HEK293T (cell line): ENCODE results near the gene LARGE1.

Experiments used
- CTCF ChIA-PET: fragments of 350-600 bp; formaldehyde crosslinking; extraction: SDS; loops from one replicate; lab custom pipeline; 2021; ENCODE audit warnings: antibody characterized with exemption, inconsistent platforms; lab: Yijun Ruan, JAX
- POLR2A ChIA-PET: fragments of 350-600 bp; formaldehyde crosslinking; extraction: SDS; loops from one replicate; lab custom pipeline; 2020; ENCODE audit warnings: antibody characterized with exemption, inconsistent platforms; lab: Yijun Ruan, JAX
- DNase-seq: peaks from one replicate; pipeline ENCODE4 v3.0.0; 2012; ENCODE audit warnings: mixed read lengths; ENCODE audit errors: extremely low spot score
- ARNT ChIP-seq: fragments of 450-650 bp; IDR thresholded peaks from 2 replicates; pipeline ENCODE4 v1.6.1; 2017; ENCODE audit warnings: mild to moderate bottlenecking
- BHLHE40 ChIP-seq: fragments of 450-650 bp; IDR thresholded peaks from 2 replicates; pipeline ENCODE4 v1.6.1; 2016; ENCODE audit warnings: mild to moderate bottlenecking, moderate library complexity, borderline replicate concordance
- CTBP1 ChIP-seq: fragments of 450-650 bp; IDR thresholded peaks from 2 replicates; pipeline ENCODE4 v1.6.1; 2016; ENCODE audit warnings: borderline replicate concordance
- ELF4 ChIP-seq: fragments of 450-650 bp; IDR thresholded peaks from 2 replicates; pipeline ENCODE4 v1.6.1; 2017; ENCODE audit warnings: antibody characterized with exemption
- FOXA1 ChIP-seq: fragments of 450-650 bp; IDR thresholded peaks from 2 replicates; pipeline ENCODE4 v1.6.1; 2016; ENCODE audit warnings: mild to moderate bottlenecking
- FOXK2 ChIP-seq: fragments of 450-650 bp; IDR thresholded peaks from 2 replicates; pipeline ENCODE4 v1.6.1; 2016; ENCODE audit warnings: mild to moderate bottlenecking
- FOXM1 ChIP-seq: fragments of 450-650 bp; IDR thresholded peaks from 2 replicates; pipeline ENCODE4 v1.6.1; 2017; ENCODE audit warnings: mild to moderate bottlenecking, borderline replicate concordance
- HDGF ChIP-seq: fragments of 450-650 bp; IDR thresholded peaks from 2 replicates; pipeline ENCODE4 v1.6.1; 2017; ENCODE audit warnings: antibody characterized with exemption, borderline replicate concordance
- L3MBTL2 ChIP-seq: fragments of 450-650 bp; conservative IDR thresholded peaks from 2 replicates; pipeline ENCODE4 v1.6.1; 2016; ENCODE audit warnings: mild to moderate bottlenecking
- LEF1 ChIP-seq: fragments of 450-650 bp; IDR thresholded peaks from 2 replicates; pipeline ENCODE4 v1.6.1; 2017; ENCODE audit warnings: mild to moderate bottlenecking, borderline replicate concordance
- NFRKB ChIP-seq: fragments of 450-650 bp; IDR thresholded peaks from 2 replicates; pipeline ENCODE4 v1.6.1; 2016; ENCODE audit warnings: mild to moderate bottlenecking, moderate library complexity
- SP1 ChIP-seq: fragments of 450-650 bp; IDR thresholded peaks from 2 replicates; pipeline ENCODE4 v1.6.1; 2017
- SUZ12 ChIP-seq: fragments of 450-650 bp; IDR thresholded peaks from 2 replicates; pipeline ENCODE4 v1.6.1; 2016; ENCODE audit warnings: mild to moderate bottlenecking
- TARDBP ChIP-seq: fragments of 450-650 bp; IDR thresholded peaks from 2 replicates; pipeline ENCODE4 v1.6.1; 2016
- ZNF384 ChIP-seq: fragments of 450-650 bp; IDR thresholded peaks from 2 replicates; pipeline ENCODE4 v1.6.1; 2016
- TF ChIP-seq, protein P1 (sequence below): fragments of 450-650 bp; IDR thresholded peaks from 2 replicates; pipeline ENCODE4 v1.6.1; 2016

Gene LARGE1

DNA sequence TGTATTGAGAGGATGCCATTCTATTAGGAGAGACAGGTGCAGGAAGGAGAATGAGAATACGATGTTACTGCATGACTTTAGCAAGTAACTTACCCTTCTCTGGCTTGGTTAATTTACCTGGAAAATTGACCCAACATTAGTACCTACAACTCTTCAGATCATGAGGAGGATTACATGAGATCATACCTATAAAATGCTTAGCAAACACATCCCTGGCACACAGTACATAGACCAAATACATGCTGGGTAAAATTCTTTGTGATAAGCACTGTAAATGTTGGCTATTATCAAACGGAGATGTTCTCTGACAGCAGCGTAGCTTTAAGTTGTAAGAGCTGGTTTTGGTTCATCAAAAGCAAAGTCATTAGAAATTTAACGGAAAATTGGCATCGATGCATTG lies 28.8 kb downstream of the LARGE1 start:
- DNase-seq, result no peak
- POLR2A ChIA-PET, result no interaction called here
- TF ChIP-seq FOXK2 (no peak), L3MBTL2 (no peak), ZNF384 (no peak), ELF4 (no peak), ARNT (no peak), HDGF (no peak), TARDBP (no peak), BHLHE40 (no peak), NFRKB (no peak), SUZ12 (no peak), FOXM1 (no peak), CTBP1 (no peak), LEF1 (no peak), FOXA1 (no peak), SP1 (no peak)
- TF ChIP-seq, protein P1, sequence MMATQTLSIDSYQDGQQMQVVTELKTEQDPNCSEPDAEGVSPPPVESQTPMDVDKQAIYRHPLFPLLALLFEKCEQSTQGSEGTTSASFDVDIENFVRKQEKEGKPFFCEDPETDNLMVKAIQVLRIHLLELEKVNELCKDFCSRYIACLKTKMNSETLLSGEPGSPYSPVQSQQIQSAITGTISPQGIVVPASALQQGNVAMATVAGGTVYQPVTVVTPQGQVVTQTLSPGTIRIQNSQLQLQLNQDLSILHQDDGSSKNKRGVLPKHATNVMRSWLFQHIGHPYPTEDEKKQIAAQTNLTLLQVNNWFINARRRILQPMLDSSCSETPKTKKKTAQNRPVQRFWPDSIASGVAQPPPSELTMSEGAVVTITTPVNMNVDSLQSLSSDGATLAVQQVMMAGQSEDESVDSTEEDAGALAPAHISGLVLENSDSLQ, result no peak
- CTCF ChIA-PET, result no interaction called here

- TF ChIP-seq FOXM1 (no peak), SUZ12 (no peak), FOXA1 (no peak), L3MBTL2 (no peak), TARDBP (no peak), ZNF384 (no peak), BHLHE40 (no peak), ARNT (no peak), NFRKB (no peak), ELF4 (no peak), FOXK2 (no peak), LEF1 (no peak), CTBP1 (no peak), HDGF (no peak)
- TF ChIP-seq, protein P1, result no peak
- DNase-seq, result no peak
- POLR2A ChIA-PET, result no interaction called here
- CTCF ChIA-PET, result no interaction called here
Measured at GRCh38 chr22:33889748-33890147, 30.5 kb downstream of the LARGE1 start.

- TF ChIP-seq ARNT (no peak), FOXK2 (no peak), ZNF384 (no peak), NFRKB (no peak), FOXA1 (no peak), FOXM1 (no peak), BHLHE40 (no peak), ELF4 (no peak), L3MBTL2 (no peak)
- TF ChIP-seq, protein P1, result no peak
- ChIA-PET CTCF (interaction anchor here (1.0 kb wide), 1 partner anchor 14 kb away, joined by 3 read pairs; no protein-coding TSS in a partner anchor), POLR2A (no interaction called here)
- DNase-seq, result no peak
Measured at GRCh38 chr22:33888821-33889220, 31.5 kb downstream of the LARGE1 start.

- no peak for TF ChIP-seq HDGF
- POLR2A ChIA-PET, result no interaction called here
- CTCF ChIA-PET, result interaction anchor here (0.7 kb wide), 1 partner anchor 234 kb away, joined by 3 read pairs; no protein-coding TSS in a partner anchor
- DNase-seq, result no peak
Measured at GRCh38 chr22:33887173-33887572, 33.1 kb downstream of the LARGE1 start.

DNA sequence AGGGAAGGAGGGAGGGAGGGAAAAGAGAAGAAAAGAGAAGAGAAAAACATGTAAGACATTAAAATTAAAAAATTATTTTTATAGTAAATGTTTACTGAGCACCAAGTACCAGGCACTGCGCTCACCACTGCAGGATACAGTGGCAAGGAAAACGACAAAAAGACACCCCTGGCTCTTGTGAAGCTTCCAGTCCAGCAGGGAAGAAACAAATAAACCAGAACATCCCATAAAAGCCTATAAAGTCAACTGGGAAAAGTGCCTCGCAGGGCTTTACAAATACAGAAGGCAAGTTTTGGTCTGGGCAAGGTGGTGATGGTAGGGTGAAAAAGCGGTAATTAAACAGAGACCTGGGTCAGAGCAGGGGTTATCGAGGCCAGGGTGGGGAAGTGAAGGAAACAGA lies 33.6 kb downstream of the LARGE1 start:
- POLR2A ChIA-PET, result no interaction called here
- no peak for TF ChIP-seq HDGF
- TF ChIP-seq ELF4, result no peak
- no peak for TF ChIP-seq FOXM1
- TF ChIP-seq BHLHE40, result no peak
- TF ChIP-seq FOXK2, result no peak
- no peak for TF ChIP-seq CTBP1
- TF ChIP-seq L3MBTL2, result no peak
- no peak for TF ChIP-seq NFRKB
- TF ChIP-seq SUZ12, result no peak
- TF ChIP-seq SP1, result no peak
- no peak for TF ChIP-seq ZNF384
- no peak for TF ChIP-seq TARDBP
- DNase-seq, result no peak
- CTCF ChIA-PET, result no interaction called here

DNA sequence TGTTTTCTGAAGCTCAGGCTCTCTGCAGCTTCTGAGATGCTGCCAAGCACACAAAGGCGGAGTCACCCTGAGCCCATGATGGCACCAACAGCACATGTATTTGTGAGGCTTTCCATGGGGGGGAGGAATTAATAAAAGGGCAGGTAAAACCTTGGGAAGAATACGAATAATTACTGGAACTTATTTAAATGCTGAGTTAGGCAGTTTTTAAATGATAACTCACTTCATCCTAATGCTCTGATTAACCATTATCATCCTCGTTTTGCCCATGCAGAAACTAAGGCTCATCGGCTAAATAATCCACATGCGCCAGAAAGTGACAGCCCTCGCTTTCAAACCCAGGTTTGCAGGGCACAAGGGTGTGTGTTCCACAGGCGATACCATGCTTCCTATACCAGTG lies 35.4 kb downstream of the LARGE1 start:
- POLR2A ChIA-PET, result no interaction called here
- CTCF ChIA-PET, result no interaction called here
- no peak for TF ChIP-seq TARDBP
- TF ChIP-seq ELF4, result no peak
- no peak for TF ChIP-seq BHLHE40
- no peak for TF ChIP-seq SP1
- no peak for TF ChIP-seq NFRKB
- no peak for TF ChIP-seq FOXM1
- TF ChIP-seq FOXK2, result no peak
- TF ChIP-seq, protein P1, result no peak
- no peak for TF ChIP-seq ARNT
- no peak for TF ChIP-seq CTBP1
- DNase-seq, result no peak
